SH-SY5Y (cell line): ENCODE measurements around the gene CDH1.

Experiments
- GATA2 ChIP-seq: IDR thresholded peaks from 2 replicates; pipeline ENCODE4 v1.6.1; 2011; ENCODE audit warnings: mild to moderate bottlenecking, low read depth, low read length
- GATA3 ChIP-seq: IDR thresholded peaks from 2 replicates; pipeline ENCODE4 v1.6.1; 2011; ENCODE audit warnings: low read depth, mild to moderate bottlenecking, low read length, moderate library complexity

- TF ChIP-seq GATA2 (no peak), GATA3 (no peak)
Observed at GRCh38 chr16:68695575-68695974, 41.5 kb upstream of the CDH1 start.
